H1 (cell line): Measurements from ENCODE around the gene CWC27. TPM values are rescaled to one million over a fixed set of nuclear protein-coding genes. Genes with fewer than 3 reads are reported as not detected.

ENCODE experiments used
- CTCF ChIA-PET: fragments of 300-600 bp; sonication (Branson Sonifier 250); formaldehyde crosslinking; loops from one replicate; lab custom pipeline; 2021; ENCODE audit not compliant: partially characterized antibody; lab: Charles Lee
- POLR2A ChIA-PET: fragments of 300-600 bp; sonication (Branson Sonifier 250); formaldehyde crosslinking; loops from one replicate; lab custom pipeline; 2021; ENCODE audit warnings: inconsistent platforms; ENCODE audit not compliant: partially characterized antibody; lab: Charles Lee
- DNase-seq, 2 experiments: peaks; one replicate each; pipeline versions ENCODE4 v3.0.0 to v3.0.0-alpha.2; 2010 to 2022; ENCODE audit warnings: low spot score in 2 of 2, low read depth in 1 of 2, mixed read lengths in 1 of 2
- FAIRE-seq: peaks from 2 replicates; lab custom pipeline; 2011; peaks lifted over from hg19 to GRCh38; lab: Jason Lieb, UNC
- H2AFZ ChIP-seq: 2 replicates; pipeline ENCODE4 v1.8.1; 2012; ENCODE audit warnings: low read length, inconsistent platforms
- H2AK5ac ChIP-seq: 2 replicates; pipeline ENCODE4 v1.6.1; 2013; ENCODE audit warnings: low read depth, low read length
- H2BK120ac ChIP-seq: replicated peaks from 2 replicates; pipeline ENCODE3; 2013; ENCODE audit warnings: low read depth, low read length, inconsistent platforms
- H2BK12ac ChIP-seq: 2 replicates; pipeline ENCODE4 v1.6.1; 2013; ENCODE audit warnings: low read depth, low read length
- H2BK15ac ChIP-seq: 2 replicates; pipeline ENCODE4 v1.6.1; 2013; ENCODE audit warnings: low read length
- H2BK20ac ChIP-seq: 2 replicates; pipeline ENCODE4 v1.6.1; 2013; ENCODE audit warnings: low read length
- H2BK5ac ChIP-seq: 2 replicates; pipeline ENCODE4 v1.6.1; 2013; ENCODE audit warnings: low read depth, low read length
- H3K14ac ChIP-seq: 2 replicates; pipeline ENCODE4 v1.6.1; 2013; ENCODE audit warnings: inconsistent platforms; ENCODE audit not compliant: insufficient read length
- H3K18ac ChIP-seq: 2 replicates; pipeline ENCODE4 v1.6.1; 2013; ENCODE audit warnings: low read length; ENCODE audit errors: extremely low read depth
- H3K23ac ChIP-seq: 2 replicates; pipeline ENCODE4 v1.6.1; 2013; ENCODE audit warnings: inconsistent platforms; ENCODE audit not compliant: insufficient read length
- H3K23me2 ChIP-seq: 2 replicates; pipeline ENCODE4 v1.6.1; 2013; ENCODE audit warnings: low read depth, low read length
- H3K27ac ChIP-seq: 2 replicates; pipeline ENCODE4 v1.6.1; 2011; ENCODE audit warnings: low read depth, low read length, inconsistent platforms
- H3K27me3 ChIP-seq, 4 experiments: replicated peaks in 1 of 4; 1 replicate in 1 of 4; 2 replicates in 3 of 4; pipeline versions ENCODE4 v1.6.1 to v1.8.1; 2011 to 2013; ENCODE audit warnings: low read length in 3 of 4, mild to moderate bottlenecking in 3 of 4, inconsistent platforms in 2 of 4, mixed read lengths in 2 of 4, moderate library complexity in 1 of 4; ENCODE audit not compliant: control insufficient read depth in 3 of 4, insufficient read depth in 3 of 4; ENCODE audit errors: extremely low read depth in 1 of 4
- H3K36me3 ChIP-seq, 4 experiments: 2 replicates each; pipeline versions ENCODE4 v1.6.1 to v1.8.1; 2011 to 2013; ENCODE audit warnings: mild to moderate bottlenecking in 4 of 4, low read length in 3 of 4, moderate library complexity in 2 of 4, control low read depth in 1 of 4, inconsistent platforms in 1 of 4; ENCODE audit not compliant: insufficient read depth in 4 of 4, control insufficient read depth in 2 of 4
- H3K4ac ChIP-seq: replicated peaks from 2 replicates; pipeline ENCODE3; 2013; ENCODE audit warnings: low read length, low read depth, mixed read lengths, inconsistent platforms; ENCODE audit not compliant: insufficient read length
- H3K4me1 ChIP-seq, 4 experiments: replicated peaks in 1 of 4; 1 replicate in 1 of 4; 2 replicates in 3 of 4; pipeline versions ENCODE4 v1.6.1 to v1.8.1; 2011 to 2013; ENCODE audit warnings: low read length in 3 of 4, inconsistent platforms in 2 of 4, mixed read lengths in 1 of 4; ENCODE audit not compliant: insufficient read depth in 4 of 4, control insufficient read depth in 3 of 4
- H3K4me2 ChIP-seq, 2 experiments: 2 replicates each; pipeline versions ENCODE4 v1.6.1 to v1.8.1; 2011 to 2013; ENCODE audit warnings: low read depth in 2 of 2, low read length in 2 of 2, control low read depth in 1 of 2, inconsistent platforms in 1 of 2, mild to moderate bottlenecking in 1 of 2; ENCODE audit not compliant: insufficient read depth in 1 of 2
- H3K4me3 ChIP-seq, 4 experiments: fragments of 200-600, 300-600 bp in 1 of 4; sonication (generic), shearing (Covaris generic), sonication (Bioruptor Twin) in 1 of 4; 2 replicates each; pipeline versions ENCODE4 v1.5.1 to v1.8.1; 2011 to 2016; ENCODE audit warnings: low read length in 4 of 4, low read depth in 3 of 4, control low read depth in 2 of 4, inconsistent platforms in 2 of 4, mild to moderate bottlenecking in 2 of 4, mixed read lengths in 1 of 4, moderate library complexity in 1 of 4; ENCODE audit not compliant: insufficient read depth in 2 of 4; ENCODE audit errors: extremely low read depth in 1 of 4
- H3K56ac ChIP-seq: replicated peaks from 2 replicates; pipeline ENCODE3; 2013; ENCODE audit warnings: low read depth, mild to moderate bottlenecking, mixed read lengths, low read length, inconsistent platforms; ENCODE audit not compliant: insufficient read length
- H3K79me1 ChIP-seq: 2 replicates; pipeline ENCODE4 v1.6.1; 2013; ENCODE audit warnings: low read depth, low read length, control low read depth
- H3K79me2 ChIP-seq, 2 experiments: 2 replicates each; pipeline versions ENCODE4 v1.6.1 to v1.8.1; 2012 to 2013; ENCODE audit warnings: low read length in 2 of 2, mild to moderate bottlenecking in 2 of 2, inconsistent platforms in 1 of 2; ENCODE audit not compliant: insufficient read depth in 2 of 2, control insufficient read depth in 1 of 2
- H3K9ac ChIP-seq, 4 experiments: replicated peaks in 1 of 4; 1 replicate in 1 of 4; 2 replicates in 3 of 4; pipeline versions ENCODE4 v1.6.1 to v1.8.1; 2011 to 2013; ENCODE audit warnings: low read depth in 3 of 4, low read length in 3 of 4, control low read depth in 2 of 4, mild to moderate bottlenecking in 2 of 4, moderate library complexity in 2 of 4, inconsistent platforms in 1 of 4; ENCODE audit errors: extremely low read depth in 1 of 4
- H3K9me3 ChIP-seq, 2 experiments: 2 replicates each; pipeline versions ENCODE4 v1.6.1 to v1.8.1; 2012 to 2013; ENCODE audit warnings: mild to moderate bottlenecking in 2 of 2, moderate library complexity in 2 of 2, control low read depth in 1 of 2, inconsistent platforms in 1 of 2, low read depth in 1 of 2, low read length in 1 of 2, mixed read lengths in 1 of 2; ENCODE audit not compliant: insufficient read depth in 2 of 2
- H4K20me1 ChIP-seq, 2 experiments: replicated peaks in 1 of 2; 2 replicates each; pipeline versions ENCODE3 to v1.8.1; 2011 to 2013; ENCODE audit warnings: inconsistent platforms in 2 of 2, low read length in 2 of 2, mild to moderate bottlenecking in 1 of 2; ENCODE audit not compliant: insufficient read depth in 2 of 2, control insufficient read depth in 1 of 2
- H4K5ac ChIP-seq: 2 replicates; pipeline ENCODE4 v1.6.1; 2013; ENCODE audit warnings: low read length, low read depth, mixed read lengths, inconsistent platforms; ENCODE audit not compliant: insufficient read length
- H4K8ac ChIP-seq: 2 replicates; pipeline ENCODE4 v1.8.0; 2013; ENCODE audit warnings: mild to moderate bottlenecking, moderate library complexity, low read length, inconsistent platforms; ENCODE audit not compliant: insufficient read depth; ENCODE audit errors: extremely low read depth
- H4K91ac ChIP-seq: replicated peaks from 2 replicates; pipeline ENCODE3; 2013; ENCODE audit warnings: low read length, mixed read lengths, inconsistent platforms; ENCODE audit not compliant: insufficient read length
- ASH2L ChIP-seq: fragments of 200-600, 300-600 bp; sonication (generic); IDR thresholded peaks from one replicate; pipeline ENCODE4 v1.7.1; 2017; ENCODE audit warnings: low read length
- CREB1 ChIP-seq: IDR thresholded peaks from 2 replicates; pipeline ENCODE4 v1.6.1; 2012; ENCODE audit warnings: inconsistent platforms
- EGR1 ChIP-seq: IDR thresholded peaks from 2 replicates; pipeline ENCODE4 v1.6.1; 2011; ENCODE audit warnings: low read depth, low read length, borderline replicate concordance
- GABPA ChIP-seq: IDR thresholded peaks from 2 replicates; pipeline ENCODE4 v1.6.1; 2011; ENCODE audit warnings: mild to moderate bottlenecking, low read length, moderate library complexity, borderline replicate concordance; ENCODE audit not compliant: insufficient read depth
- KDM5A ChIP-seq: fragments of 200-600 bp; IDR thresholded peaks from 2 replicates; pipeline ENCODE4 v1.7.1; 2012; ENCODE audit warnings: mild to moderate bottlenecking, low read length, inconsistent platforms, mixed read lengths
- NANOG ChIP-seq: IDR thresholded peaks from 2 replicates; pipeline ENCODE4 v1.6.1; 2011; ENCODE audit warnings: low read length, low read depth, mild to moderate bottlenecking, inconsistent platforms; ENCODE audit not compliant: insufficient read depth, poor library complexity, severe bottlenecking
- NRF1 ChIP-seq: IDR thresholded peaks from 2 replicates; pipeline ENCODE4 v1.6.1; 2011; ENCODE audit warnings: mild to moderate bottlenecking, low read depth, low read length, improper control_type of control experiment
- SP1 ChIP-seq: IDR thresholded peaks from 2 replicates; pipeline ENCODE4 v1.6.1; 2011; ENCODE audit warnings: low read depth, low read length
- SP4 ChIP-seq: IDR thresholded peaks from 2 replicates; pipeline ENCODE4 v1.6.1; 2012; ENCODE audit warnings: low read length, inconsistent platforms
- TAF1 ChIP-seq: IDR thresholded peaks from 2 replicates; pipeline ENCODE4 v1.6.1; 2011; ENCODE audit warnings: mild to moderate bottlenecking, low read depth, low read length
- TBP ChIP-seq: IDR thresholded peaks from 2 replicates; pipeline ENCODE4 v1.6.1; 2011; ENCODE audit warnings: low read depth, low read length, improper control_type of control experiment
- TCF12 ChIP-seq: IDR thresholded peaks from 2 replicates; pipeline ENCODE4 v1.6.1; 2011; ENCODE audit warnings: low read depth, mild to moderate bottlenecking, low read length
- YY1 ChIP-seq: IDR thresholded peaks from 2 replicates; pipeline ENCODE4 v1.6.1; 2011; ENCODE audit warnings: low read depth, mild to moderate bottlenecking, low read length
- ZNF274 ChIP-seq: IDR thresholded peaks from 2 replicates; pipeline ENCODE4 v1.7.0; 2012; ENCODE audit warnings: low read length, borderline replicate concordance; ENCODE audit errors: extremely low read depth
- WGBS, 2 experiments: shearing (Covaris generic) in 1 of 2; methylation state at CpG; one replicate each; pipeline versions ENCODE4 v1.1.6 to v1.1.7; 2013 to 2015; ENCODE audit warnings: low lambda C conversion rate in 2 of 2, mixed read lengths in 2 of 2, inconsistent platforms in 1 of 2, low coverage in 1 of 2, missing lambda C conversion rate in 1 of 2; ENCODE audit not compliant: insufficient replicate concordance in 2 of 2, insufficient coverage in 1 of 2, insufficient read length in 1 of 2; ENCODE audit errors: extremely low coverage in 1 of 2, missing lambda C conversion rate in 1 of 2; 5-methylcytosine and 5-hydroxymethylcytosine counted together
- polyA plus RNA-seq, 7 experiments: library from polyadenylated mRNA; depleted of rRNA in 3 of 7; stranded (reverse) in 5 of 7; unstranded in 2 of 7; fragments of >200 nt in 5 of 7; fragments of 200-250 nt in 2 of 7; gene quantifications; 1 replicate in 5 of 7; 2 replicates in 1 of 7; 4 replicates in 1 of 7; pipeline versions ENCODE4 v1.2.1 to v1.2.3, GENCODE V29; 2011 to 2013; ENCODE audit warnings: missing spikeins in 2 of 7, mixed read lengths in 2 of 7
- total RNA-seq: library from RNA; stranded (reverse); fragmentation: NEBNext Ultra II Directional; extraction: Animal tissue kit (Norgen Biotek cat#: 25700); gene quantifications from 2 replicates; pipeline ENCODE4 v1.2.1, GENCODE V29; 2021
- TF ChIP-seq, protein P1 (sequence below): IDR thresholded peaks from 2 replicates; pipeline ENCODE4 v1.6.1; 2012; ENCODE audit warnings: low read length, inconsistent platforms

Gene CWC27
- total and polyA plus RNA-seq, 2 of the 8 experiments (the other 6 are each of a cell fraction or from before 2014, with no cell fraction given) = 24.9 to 43.4 TPM

GRCh38 chr5:64895748-64896147, 127.0 kb downstream of the CWC27 start:
- Histone ChIP-seq H4K5ac (no peak overlapping the region), H3K23me2 (no peaks in the 10 kb centered on the region), H3K14ac (no peak overlapping the region), H3K9ac (no peak overlapping the region), H4K91ac (no peak overlapping the region), H2BK5ac (no peak overlapping the region), H2BK120ac (no peak overlapping the region), H3K79me1 (no peaks in the 10 kb centered on the region), H3K56ac (no peak overlapping the region), H3K18ac (no peak overlapping the region), H3K4ac (no peak overlapping the region), H4K8ac (no peak overlapping the region), H3K27me3 (no peaks in the 10 kb centered on the region), H2BK20ac (no peak overlapping the region), H2AK5ac (no peak overlapping the region), H2BK12ac (no peak overlapping the region), H4K20me1 (peaks cover 0 to 2% of the 10 kb centered on the region in 2 experiments), H3K4me1 (no peaks in the 10 kb centered on the region), H3K27ac (no peak overlapping the region), H3K9me3 (no peaks in the 10 kb centered on the region), H3K23ac (no peak overlapping the region), H3K4me3 (no peak overlapping the region), H2AFZ (no peak overlapping the region), H3K4me2 (no peak overlapping the region), H2BK15ac (no peak overlapping the region), H3K36me3 (no peaks in the 10 kb centered on the region), H3K79me2 (no peaks in the 10 kb centered on the region)
- TF ChIP-seq CREB1 = no peak
- no peak for TF ChIP-seq ZNF274
- TF ChIP-seq, protein P1, sequence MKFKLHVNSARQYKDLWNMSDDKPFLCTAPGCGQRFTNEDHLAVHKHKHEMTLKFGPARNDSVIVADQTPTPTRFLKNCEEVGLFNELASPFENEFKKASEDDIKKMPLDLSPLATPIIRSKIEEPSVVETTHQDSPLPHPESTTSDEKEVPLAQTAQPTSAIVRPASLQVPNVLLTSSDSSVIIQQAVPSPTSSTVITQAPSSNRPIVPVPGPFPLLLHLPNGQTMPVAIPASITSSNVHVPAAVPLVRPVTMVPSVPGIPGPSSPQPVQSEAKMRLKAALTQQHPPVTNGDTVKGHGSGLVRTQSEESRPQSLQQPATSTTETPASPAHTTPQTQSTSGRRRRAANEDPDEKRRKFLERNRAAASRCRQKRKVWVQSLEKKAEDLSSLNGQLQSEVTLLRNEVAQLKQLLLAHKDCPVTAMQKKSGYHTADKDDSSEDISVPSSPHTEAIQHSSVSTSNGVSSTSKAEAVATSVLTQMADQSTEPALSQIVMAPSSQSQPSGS = no peak
- TF ChIP-seq KDM5A = no peak
- no peak for TF ChIP-seq TCF12
- TF ChIP-seq ASH2L = no peak
- TF ChIP-seq NANOG = no peak
- no peak for TF ChIP-seq NRF1
- TF ChIP-seq YY1 = no peak
- TF ChIP-seq TBP = no peak
- no peak for TF ChIP-seq SP4
- no peak for TF ChIP-seq GABPA
- TF ChIP-seq EGR1 = no peak
- no peak for TF ChIP-seq SP1
- no peak for TF ChIP-seq TAF1
- 84% methylated on average over 2 of the region's 2 CpGs; no CpG with 5 or more reads in 1 of the 2 experiments for WGBS, 2 experiments
- POLR2A ChIA-PET = no interaction called here
- no peak for DNase-seq
- no peak for FAIRE-seq
- CTCF ChIA-PET = interaction anchor here (1.0 to 1.2 kb wide), 2 partner anchors 142 to 588 kb away, joined by 3 read pairs; no protein-coding TSS in a partner anchor
